ENCODE results near the gene SEC11C.

SEC11C gene

DNA sequence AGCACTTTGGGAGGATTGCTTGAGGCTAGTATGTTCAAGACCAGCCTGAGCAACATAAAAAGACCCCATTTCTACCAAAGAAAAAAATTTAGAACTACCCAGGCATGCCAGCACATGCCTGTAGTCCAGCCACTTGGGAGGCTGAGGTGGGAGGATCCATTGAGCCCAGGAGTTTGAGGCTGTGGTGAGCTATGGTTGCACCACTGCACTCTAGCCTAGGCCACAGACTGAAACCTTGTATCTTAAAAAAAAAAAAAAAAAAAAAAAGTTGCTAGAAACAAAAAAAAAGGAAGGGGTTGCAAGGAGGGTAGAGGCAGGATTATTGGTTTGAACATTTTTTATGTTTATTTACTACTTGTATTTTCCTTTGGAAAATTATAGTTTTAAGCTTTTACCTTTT, 4.8 kb downstream of the SEC11C start:
- no peak for DNase-seq (ENCODE audit: low read depth, low spot score)

DNA sequence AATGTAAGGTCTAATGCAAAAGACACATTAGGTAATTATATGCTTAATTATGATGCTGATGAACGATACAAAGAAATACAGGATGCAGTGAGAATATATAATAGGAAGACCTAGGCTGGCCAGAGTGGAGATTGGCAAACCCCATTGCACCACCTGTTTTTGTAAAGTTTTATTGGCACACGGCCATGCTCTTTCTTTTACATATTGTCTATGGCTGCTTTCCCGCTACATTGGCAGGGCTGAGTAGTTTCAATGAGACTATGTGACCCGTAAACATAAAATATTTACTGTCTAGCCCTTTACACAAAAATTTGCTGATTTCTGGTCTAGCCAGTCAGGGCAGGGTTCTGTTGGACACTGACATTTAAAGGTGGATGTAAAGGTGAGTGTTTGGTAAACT, 5.4 kb downstream of the SEC11C start:
- DNase-seq (ENCODE audit: low read depth, low spot score), result no peak

DNA sequence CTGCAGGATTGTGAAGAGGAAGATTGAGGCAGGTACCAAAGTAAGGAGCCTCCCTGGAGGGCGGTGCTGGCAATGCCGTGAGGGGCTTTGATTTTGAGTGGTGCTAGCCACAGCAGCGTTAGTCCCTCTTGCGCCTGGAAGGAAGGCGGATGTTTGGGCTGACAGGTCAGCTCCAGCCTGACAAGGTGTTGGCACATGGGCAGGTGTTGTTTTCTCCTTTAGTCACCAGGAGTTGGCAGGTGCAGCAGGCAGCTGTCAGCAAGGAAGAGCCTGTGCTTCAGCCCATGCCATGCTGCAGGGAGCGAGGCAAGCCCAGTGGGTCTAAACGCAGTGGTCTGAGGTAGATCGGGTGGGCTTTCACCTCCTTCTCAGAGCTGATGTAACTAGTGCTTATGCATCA, 8.5 kb downstream of the SEC11C start:
- DNase-seq (ENCODE audit: low read depth, low spot score), result no peak

DNA sequence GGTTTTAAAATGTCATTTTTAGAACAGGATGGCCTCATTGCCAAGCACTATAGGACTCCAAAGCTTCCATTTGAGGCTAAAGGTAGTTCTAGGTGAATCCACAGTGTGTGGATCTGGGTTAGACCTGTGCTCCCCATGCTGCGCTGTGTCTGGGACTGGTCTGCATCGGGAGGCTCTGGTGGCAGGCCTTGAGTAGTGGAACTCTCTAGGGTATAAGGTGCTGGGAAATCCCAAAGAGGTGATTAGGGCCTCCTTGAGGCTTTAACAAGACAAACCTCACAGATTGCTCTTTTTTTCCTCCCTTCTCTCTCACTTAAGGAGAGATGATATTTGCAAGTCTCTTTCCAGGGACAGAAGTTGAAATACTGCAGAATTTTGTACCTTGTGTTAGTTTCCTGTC, 9.3 kb downstream of the SEC11C start:
- DNase-seq (ENCODE audit: low read depth, low spot score), result no peak

DNA sequence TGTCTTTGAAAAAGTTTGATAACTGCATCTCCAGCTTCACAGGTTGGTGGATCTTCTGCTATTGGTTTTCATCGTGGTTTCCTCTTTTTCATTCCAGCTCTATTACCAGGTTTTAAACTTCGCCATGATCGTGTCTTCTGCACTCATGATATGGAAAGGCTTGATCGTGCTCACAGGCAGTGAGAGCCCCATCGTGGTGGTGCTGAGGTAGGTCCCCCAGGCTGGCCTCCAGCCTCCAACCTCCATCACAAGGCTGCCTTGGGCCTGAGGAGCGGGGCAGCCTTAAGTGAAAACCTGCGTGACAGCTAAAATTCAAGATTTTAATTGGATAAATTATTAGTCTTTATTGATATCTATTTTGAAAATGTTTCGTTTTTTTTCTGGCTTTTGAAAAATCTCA, 9.7 kb downstream of the SEC11C start:
- no peak for DNase-seq (ENCODE audit: low read depth, low spot score)

DNA sequence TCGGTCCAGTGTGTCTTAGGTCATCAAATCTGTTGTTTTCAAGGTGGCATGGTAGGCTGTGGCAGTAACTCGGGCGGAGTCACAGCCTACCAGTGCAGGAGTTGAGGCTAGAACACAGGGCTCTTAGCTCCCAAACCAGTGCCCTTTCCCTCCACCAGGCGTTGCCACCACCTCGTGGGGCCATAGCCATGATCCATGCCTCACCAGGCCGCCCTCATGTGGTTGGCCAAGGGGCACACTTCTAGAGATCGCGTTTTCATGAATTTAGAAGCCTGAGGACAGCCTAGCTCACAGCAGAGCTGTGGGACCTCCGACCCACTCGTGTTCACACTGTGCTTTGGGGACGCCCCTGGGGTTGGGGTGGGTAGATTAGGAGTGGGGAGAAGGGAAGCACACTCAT, 10.6 kb downstream of the SEC11C start:
- no peak for DNase-seq (ENCODE audit: low read depth, low spot score)

DNA sequence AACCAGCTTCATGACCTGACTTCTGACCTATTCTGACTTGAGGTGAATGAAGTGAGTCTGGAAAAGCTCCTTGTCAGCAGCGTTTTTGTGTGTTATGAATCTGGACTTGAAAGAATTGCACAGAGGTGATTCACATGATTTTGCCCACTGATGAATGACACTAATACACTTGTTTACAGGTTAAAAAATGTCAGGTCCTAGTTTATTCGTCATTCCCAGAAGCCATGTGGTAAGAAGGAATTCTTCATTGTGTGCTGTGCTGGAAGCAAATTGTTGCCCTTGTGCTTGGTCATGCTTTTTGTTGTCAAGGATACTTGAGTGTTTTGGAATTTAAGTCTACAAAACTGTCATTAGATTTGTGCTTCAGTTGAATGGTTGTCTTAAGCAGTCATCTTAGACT, 15.5 kb downstream of the SEC11C start:
- DNase-seq (ENCODE audit: low read depth, low spot score), result no peak

DNA sequence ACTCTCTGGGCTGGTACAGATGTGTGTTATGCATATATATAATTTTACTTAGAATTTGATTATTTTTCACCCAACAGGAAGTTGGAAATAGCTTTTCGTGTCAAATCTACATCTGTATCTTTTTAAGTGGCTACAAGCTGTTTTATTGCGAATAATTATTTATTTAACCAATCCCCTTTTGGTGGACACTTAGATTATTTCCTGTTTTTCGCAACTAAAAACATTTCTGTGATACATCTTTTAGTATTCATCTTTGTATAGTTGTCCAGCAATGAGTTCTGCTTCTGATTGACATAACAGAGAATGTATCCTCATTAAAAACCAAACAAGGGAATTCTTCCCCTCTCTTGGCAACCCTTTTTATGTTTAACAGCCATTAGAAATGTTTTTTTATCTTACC, 16.6 kb downstream of the SEC11C start:
- DNase-seq (ENCODE audit: low read depth, low spot score), result no peak

DNA sequence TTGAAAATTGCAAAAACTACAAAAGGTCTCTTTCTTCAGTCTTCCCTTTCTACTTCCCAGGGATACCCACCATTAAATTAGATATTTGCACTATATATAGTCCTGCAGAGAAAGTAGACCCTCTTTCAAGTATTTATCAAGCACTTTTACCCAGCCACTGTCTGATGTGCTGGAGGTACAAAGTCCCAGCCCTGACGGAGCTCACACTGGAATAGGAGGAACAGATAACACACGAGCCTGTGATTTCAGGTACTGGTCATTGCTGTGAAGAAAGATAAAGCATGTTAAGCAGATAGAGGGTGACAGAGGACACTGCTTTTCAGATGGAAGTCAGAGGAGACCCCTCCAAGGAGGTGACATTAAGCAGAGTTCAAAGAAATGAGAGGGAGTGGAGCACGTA, 19.6 kb downstream of the SEC11C start:
- no peak for DNase-seq (ENCODE audit: low read depth, low spot score)

DNA sequence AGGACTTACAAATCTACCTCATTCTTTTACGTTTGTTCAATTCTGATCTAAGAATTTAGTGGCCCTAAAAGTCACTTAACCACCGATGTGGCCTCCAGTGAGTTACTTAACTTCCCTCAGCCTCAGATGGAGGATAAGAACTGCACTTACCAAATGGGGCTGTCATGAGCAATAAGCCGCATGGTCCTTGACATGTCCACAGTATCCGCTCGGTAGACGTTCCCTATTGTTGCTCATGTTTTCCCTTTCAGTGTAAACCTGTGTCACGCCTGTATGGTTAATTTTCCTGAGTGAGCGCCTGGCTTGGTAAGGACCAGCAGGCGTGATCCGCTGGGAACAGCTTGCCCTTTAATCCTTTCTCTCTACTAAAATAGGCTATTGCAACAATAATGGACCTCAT, 20.3 kb downstream of the SEC11C start:
- no peak for DNase-seq (ENCODE audit: low read depth, low spot score)

DNA sequence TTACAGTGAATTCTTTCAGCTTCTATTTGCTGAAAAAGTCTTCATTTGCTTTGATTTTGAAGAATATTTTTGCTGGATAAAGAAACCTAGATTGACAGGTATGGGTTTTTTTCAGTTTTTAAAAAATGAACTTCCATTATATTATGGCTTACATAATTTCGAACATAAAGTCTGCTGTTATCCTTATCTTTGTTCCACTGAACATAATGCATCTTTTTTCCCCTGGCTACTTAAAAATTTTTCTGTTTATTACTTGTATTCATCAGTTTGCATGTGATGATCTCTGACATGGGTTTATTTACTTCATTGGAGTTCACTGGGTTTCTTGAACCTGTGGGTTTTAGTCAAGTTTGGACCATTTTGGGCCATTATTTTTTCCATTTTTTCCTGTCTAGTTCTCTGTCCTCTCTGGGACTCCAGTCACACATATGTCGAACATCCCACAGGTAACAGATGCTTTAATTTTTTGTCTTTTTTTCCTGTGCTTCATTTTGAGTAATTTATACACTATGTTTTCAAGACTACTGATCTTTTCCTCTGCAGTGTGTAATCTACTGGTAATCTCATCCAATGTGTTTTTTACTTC, 33.1 kb downstream of the SEC11C start:
- DNase-seq (ENCODE audit: low read depth, low spot score), result no peak

DNA sequence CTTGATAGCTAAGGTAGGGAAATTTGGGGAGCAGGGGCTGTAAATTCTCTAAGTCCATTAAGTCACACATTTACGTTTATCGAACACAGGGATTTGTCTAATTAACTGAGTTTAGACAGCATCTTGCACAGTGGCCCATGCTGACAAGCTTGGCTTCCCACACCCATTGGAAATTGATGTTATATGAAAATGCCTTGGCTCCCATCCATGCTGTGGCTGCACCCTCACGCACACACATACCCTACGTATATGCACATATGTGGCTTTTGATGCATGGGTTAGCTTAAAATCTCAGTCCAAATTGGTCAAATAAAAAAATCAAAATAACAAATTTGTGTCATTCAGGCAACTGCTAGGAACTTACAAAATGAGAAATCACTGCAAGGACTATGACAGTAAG, 37.8 kb downstream of the SEC11C start:
- no peak for DNase-seq (ENCODE audit: low read depth, low spot score)

DNA sequence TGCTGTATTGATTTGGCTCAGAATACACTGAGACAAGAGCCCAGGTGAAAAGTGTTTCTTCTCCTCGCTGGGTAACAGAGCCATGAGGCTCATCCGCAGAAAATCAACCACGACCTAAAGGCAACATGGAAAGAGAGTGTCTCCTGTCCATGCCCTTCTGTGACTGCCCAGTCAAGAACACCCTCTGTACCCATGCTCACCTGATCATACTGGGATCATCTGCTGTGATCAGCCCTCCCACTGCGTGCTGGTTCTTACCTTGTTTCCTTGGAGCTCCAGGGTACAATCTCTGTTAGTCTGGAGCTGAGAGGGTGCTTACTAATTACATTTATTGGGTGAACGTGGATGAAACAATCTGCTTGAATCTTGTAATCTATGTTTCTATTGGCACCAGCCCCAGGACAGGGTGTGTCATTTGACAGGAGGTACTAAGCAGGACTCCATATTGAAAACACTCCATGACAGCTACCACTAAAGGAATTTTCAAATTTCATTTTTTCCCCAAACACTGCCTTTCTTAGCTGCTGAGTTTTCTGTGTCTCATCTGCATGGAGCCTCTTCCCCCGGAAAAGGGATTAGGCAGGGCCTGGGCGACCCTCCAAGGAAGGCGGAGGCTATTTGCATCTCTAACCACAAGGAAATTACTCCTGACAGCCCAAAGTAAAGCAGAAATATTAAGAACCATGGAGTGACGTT, 40.6 kb downstream of the SEC11C start:
- no peak for DNase-seq (ENCODE audit: low read depth, low spot score)

DNA sequence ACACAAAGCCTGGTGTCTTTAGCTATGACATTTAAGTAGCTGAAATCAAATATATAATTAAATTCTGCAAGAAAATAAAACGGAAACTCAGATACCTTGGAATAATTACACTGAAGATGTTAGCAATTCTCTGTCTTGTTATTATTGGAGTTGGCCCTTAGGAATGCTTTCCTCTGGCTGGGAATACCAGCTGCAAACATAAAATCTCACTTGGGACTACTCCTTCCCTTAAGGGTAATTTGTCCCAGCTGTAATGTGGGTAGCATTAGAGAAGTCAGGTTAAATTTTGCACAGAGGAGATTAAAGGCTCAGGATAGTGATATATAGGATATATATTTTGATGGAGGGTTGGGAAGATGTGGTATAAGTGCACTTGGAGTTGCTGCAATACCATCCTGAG, 43.0 kb downstream of the SEC11C start:
- DNase-seq (ENCODE audit: low read depth, low spot score), result no peak

DNA sequence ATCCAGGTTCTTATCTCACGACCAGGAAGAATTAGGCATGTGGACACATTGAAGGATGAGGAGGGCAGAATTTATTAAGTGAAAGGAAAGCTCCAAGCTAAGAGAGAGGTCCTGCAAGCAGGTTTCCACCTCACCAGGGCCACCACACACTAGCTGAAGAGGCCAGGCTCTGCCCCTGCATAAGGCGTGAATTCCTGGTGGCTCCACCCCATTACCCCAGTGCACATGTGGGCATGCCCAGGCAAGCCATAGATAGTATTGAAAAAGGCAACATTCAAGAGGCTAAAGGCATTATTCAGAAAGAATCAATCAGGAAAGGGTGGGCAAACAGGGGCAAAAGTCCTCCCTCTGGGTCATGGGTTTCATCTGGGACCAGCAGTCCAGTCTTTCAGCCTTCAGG, 49.3 kb downstream of the SEC11C start:
- DNase-seq (ENCODE audit: low read depth, low spot score), result no peak

DNA sequence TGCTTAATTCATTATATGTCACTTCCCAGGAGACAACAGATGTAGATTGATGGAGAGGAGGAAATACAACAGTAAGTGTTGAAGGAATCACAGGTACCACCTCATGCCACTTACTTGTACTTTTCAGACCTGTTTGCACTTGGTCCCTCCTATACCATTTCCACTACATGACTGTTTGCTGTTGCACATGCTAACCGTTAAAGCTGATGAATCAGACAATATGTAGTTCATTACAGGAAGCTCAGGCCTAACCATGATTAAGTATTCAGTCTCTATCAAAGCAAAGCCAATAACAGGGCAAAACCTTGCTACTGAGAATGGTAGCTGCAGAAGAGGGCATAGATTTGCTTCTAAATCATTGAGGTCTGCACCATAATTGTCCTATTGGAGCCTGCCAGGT, 50.1 kb downstream of the SEC11C start:
- DNase-seq (ENCODE audit: low read depth, low spot score), result no peak

DNA sequence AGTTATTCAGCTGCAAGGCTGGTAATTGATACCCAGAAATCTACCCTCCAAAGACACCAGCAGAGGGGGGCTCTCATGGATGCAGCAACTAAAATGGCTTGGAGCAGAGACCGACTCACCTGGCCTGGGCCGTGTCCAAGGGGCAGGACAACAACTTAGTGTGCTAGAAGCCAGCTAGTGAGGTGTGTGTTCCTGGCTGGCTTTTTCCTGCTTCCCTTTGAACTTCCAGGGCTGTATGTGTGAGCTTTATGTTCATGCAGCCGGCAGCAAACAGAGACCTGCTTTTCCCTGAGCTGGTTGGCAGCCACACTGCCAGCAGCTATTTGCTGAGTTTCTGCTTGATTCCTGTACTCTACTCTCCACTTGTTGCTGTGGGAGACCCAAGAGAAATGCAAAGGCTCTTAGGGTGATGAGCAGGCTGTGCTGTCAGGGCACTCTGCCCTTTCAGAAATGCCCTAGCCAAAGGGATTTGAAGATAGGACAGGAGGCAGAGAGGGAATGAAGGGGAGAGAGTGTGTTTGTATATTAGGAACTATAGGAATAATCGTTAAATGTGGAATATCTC, 56.6 kb downstream of the SEC11C start:
- no peak for DNase-seq (ENCODE audit: low read depth, low spot score)

DNA sequence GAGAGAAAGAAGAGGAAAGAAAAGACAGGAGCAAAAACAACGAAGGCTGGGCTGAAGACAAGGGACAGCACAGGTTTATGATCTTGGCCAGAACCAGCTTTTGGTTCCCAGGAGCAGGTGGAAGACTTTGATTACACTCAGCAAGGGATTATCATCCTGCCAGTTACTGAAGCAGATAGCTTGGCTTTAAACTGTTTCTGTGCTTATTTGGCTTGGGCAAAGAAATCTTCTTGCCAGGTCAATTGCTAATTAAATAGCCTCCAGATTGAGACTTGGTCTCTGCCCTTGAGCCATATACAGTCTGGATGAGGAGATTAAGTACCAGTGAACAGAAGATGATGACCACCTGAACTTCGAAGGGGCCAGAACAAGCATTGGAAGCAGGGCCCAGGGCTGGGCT, 58.0 kb downstream of the SEC11C start:
- DNase-seq (ENCODE audit: low read depth, low spot score), result no peak

DNA sequence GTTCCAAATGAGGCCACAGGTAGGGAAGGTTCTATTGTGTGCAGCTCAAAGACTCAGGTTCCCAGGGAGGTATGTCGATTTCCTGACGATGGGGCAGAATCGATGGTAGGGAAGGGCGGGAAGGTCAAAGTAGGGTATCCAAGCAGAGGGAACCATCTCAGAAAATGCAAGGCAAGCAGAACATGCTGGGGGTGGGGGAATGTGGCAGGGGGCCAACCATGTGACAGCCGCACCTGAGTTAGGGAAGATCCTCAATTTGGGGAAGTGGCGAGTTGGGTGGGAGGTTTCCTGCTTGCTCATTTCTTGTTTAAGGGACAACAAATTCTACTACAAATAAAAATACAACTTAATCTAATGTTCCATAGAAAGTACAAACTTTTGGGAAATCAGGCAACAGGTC, 58.5 kb downstream of the SEC11C start:
- DNase-seq (ENCODE audit: low read depth, low spot score), result no peak

DNA sequence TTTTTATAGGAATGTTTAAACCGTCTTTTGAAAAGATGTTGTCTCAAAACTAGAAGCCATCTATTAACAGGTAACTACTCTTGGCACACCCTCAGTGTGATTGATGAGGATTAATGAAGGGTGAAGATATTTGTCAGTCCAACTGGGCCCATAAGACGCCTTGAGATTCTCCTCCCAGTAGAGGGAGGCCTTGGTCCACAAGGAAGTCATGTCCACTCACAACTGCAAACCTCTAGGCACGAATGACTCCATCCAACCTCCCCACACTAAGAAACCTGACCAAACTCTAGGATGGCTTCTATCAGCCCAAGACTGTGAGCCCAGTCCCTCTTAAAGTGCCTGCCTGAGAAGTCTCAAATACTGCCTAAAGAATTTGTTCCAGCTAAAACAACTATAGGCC, 61.1 kb downstream of the SEC11C start:
- no peak for DNase-seq (ENCODE audit: low read depth, low spot score)

DNA sequence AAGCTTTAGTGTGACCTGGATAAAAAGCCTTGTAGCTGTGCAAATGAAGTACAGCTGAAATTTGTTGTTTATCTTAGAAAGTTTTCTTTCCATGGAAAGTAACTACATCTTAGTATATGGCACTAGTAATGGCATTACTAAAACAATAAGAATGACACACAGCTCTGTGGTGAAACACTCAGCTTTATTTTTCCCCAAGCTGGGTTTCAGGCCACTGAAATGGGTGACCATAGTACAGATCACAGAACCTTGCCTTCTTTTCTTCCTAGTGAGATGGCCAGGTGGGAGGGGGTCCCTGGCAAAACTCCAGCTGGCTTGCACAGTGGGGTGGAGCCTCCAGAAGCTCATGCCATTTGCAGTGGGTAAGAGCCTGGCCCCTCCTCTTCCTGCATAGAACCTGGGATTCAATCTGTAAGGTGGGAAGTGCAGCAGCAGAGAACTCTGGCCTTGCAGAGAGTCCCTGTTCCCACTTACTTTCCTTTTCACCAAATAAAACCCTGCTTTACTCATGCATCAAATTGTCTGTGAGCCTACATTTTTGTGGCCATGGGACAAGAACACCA, 62.7 kb downstream of the SEC11C start:
- no peak for DNase-seq (ENCODE audit: low read depth, low spot score)

DNA sequence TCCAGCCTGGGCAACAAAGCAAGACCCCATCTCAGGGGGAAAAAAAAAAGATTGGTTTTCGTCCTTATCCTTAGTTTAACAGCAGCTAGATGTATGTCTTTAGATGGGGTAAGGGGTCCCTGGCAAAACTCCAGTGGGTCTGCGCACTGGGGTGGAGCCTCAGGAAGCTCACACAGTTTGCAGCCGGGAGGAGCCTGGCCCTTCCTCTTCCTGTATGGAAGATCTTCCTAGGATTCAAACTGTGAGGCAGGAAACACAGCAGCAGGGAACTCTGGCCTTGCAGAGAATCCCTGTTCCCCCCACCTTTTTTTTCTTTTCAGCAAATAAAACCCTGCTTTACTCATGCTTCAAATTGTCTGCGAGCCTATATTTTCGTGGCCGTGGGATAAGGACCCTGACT, 67.8 kb downstream of the SEC11C start:
- no peak for DNase-seq (ENCODE audit: low read depth, low spot score)
